ENCODE results near the gene PRDM11. TPM values are rescaled to one million over a fixed set of nuclear protein-coding genes. Genes with fewer than 3 reads are reported as not detected.
A peak's percentile ranks its signal among the peaks of the same experiment; 100 is the strongest.

Gene PRDM11
- total RNA-seq, 1 donor from 2014 or later = 1.9 TPM

GRCh38 chr11:45232341-45233080 is 86.1 kb downstream of the PRDM11 start:
- intact Hi-C loops (cut with micrococcal nuclease) = no loop called here
- Mint-ChIP-seq H3K9me3 (no peaks in the 10 kb centered on the region), H3K4me3 (ENCODE audit: low read depth) (no peak overlapping the region), H3K27me3 (ENCODE audit: low read depth) (no peaks in the 10 kb centered on the region), H3K36me3 (ENCODE audit: low read depth) (no peaks in the 10 kb centered on the region), H3K27ac (no peak overlapping the region), H3K4me1 (ENCODE audit: low read depth) (no peaks in the 10 kb centered on the region)
- no peak for DNase-seq (ENCODE audit: low spot score)

DNA sequence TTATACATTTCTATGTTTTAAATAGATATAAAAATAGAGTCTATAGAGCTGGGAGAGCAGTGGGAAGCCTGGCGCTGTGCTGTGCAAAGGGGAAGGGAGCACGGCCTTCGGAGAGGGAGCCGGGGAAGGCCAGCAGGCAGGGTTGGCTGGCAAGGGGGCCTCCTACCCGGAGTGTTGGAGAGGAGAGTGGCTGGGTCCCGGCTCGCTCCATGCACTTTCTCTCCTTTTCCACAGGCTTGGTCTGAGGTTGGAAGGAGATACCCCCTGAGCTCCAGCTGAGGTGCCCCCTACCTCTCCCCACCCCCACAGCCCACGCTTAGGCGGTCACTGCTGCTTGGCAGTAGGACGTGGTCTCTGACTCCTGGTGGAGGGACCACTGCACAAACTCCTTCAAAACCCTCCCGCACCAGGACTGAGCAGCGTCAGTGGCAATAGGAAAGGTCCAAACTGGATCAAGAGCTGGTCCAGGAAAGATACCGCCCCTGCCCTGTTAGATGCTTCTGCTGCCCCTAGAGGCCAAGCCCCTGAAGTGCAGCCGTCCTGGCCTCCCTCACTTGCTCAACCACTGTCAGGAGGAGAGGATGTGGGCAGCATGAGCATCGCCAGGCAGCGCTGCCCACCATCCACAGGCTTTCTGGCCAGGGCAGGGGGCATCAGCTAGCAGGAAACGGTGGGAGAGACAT is 86.8 kb downstream of the PRDM11 start:
- no peaks in the 10 kb centered on the region for H3K4me1 Mint-ChIP-seq (ENCODE audit: low read depth)
- no peaks in the 10 kb centered on the region for H3K9me3 Mint-ChIP-seq
- H3K4me3 Mint-ChIP-seq (ENCODE audit: low read depth) = no peak overlapping the region
- no peaks in the 10 kb centered on the region for H3K36me3 Mint-ChIP-seq (ENCODE audit: low read depth)
- DNase-seq (ENCODE audit: low spot score) = peak; percentile 45
- no peak overlapping the region for H3K27ac Mint-ChIP-seq
- intact Hi-C loops (cut with micrococcal nuclease) = no loop called here
- no peaks in the 10 kb centered on the region for H3K27me3 Mint-ChIP-seq (ENCODE audit: low read depth)

- Mint-ChIP-seq H3K4me1 (ENCODE audit: low read depth) (no peaks in the 10 kb centered on the region), H3K27ac (no peak overlapping the region), H3K36me3 (ENCODE audit: low read depth) (no peaks in the 10 kb centered on the region), H3K27me3 (ENCODE audit: low read depth) (no peaks in the 10 kb centered on the region), H3K9me3 (no peaks in the 10 kb centered on the region), H3K4me3 (ENCODE audit: low read depth) (no peak overlapping the region)
- no peak for DNase-seq (ENCODE audit: low spot score)
- intact Hi-C loops (cut with micrococcal nuclease) = no loop called here
Measured at GRCh38 chr11:45233804-45234170, 87.3 kb downstream of the PRDM11 start.

DNA sequence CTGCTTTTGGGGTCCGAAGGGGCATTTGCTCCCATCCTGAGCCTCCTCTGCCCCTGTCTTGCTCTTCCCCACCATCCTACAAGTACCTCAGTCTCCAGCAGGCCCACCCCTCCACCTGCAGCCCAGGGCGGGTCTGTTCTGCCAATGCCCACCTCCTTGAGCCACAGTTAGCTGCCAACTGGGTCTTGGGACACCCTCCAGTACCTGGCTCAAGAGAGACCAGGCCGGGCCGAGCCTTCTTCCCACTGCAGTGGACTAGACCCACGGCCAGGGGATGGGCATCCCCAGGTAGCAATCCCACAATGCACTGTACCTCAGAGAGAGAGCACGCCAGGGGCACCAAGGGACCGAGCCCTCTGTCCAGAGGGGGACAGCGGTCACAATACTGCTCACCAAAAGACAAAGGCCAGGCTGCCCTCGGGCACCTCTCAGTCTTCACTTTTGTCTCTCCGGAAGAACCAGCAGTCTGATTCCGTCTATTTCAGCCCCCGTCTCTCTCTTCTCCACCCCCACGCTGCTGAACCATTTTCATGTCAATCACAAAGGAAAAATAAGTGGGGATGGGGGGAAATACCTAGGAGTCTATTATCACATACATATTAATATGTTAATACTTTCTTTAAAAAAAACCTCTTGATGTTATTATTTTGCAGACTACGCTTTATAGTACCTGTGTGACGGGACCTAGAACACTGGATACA is 88.0 kb downstream of the PRDM11 start:
- Mint-ChIP-seq H3K4me3 (ENCODE audit: low read depth) (no peak overlapping the region), H3K36me3 (ENCODE audit: low read depth) (no peaks in the 10 kb centered on the region), H3K9me3 (no peaks in the 10 kb centered on the region), H3K4me1 (ENCODE audit: low read depth) (no peaks in the 10 kb centered on the region), H3K27me3 (ENCODE audit: low read depth) (no peaks in the 10 kb centered on the region), H3K27ac (no peak overlapping the region)
- intact Hi-C loops (cut with micrococcal nuclease) = no loop called here
- no peak for DNase-seq (ENCODE audit: low spot score)

DNA sequence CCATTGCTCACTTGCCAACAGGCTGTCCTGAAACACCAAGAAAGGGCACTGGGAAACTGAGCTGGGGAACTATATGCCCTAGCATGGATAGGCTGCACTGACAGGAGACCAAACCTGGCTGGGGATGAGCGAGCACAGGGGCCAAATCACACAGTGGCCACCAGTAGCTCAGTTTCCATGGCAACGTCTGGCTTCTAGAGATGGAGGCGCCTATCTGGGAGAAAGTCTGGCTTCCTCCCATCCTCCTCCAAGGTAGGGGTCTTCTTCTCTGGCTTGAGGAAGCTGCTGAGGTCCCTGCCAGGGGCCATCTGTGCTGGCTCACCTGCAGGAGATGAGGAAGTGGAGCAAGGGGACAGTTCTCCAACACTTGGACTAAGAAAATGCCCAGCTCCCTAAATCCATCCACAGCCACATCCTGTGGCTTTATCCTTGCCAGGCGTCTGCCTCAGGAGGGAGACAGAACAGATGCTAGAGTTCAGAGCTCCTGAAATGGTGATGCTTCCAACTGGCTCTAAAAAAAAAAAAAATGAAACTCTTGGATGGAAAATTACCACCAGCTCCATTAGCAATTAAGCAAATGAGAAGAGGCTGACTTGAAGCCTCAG is 91.4 kb downstream of the PRDM11 start:
- no peaks in the 10 kb centered on the region for H3K4me1 Mint-ChIP-seq (ENCODE audit: low read depth)
- intact Hi-C loops (cut with micrococcal nuclease) = no loop called here
- H3K36me3 Mint-ChIP-seq (ENCODE audit: low read depth) = no peaks in the 10 kb centered on the region
- H3K27me3 Mint-ChIP-seq (ENCODE audit: low read depth) = no peaks in the 10 kb centered on the region
- H3K4me3 Mint-ChIP-seq (ENCODE audit: low read depth) = no peak overlapping the region
- no peak overlapping the region for H3K27ac Mint-ChIP-seq
- DNase-seq (ENCODE audit: low spot score) = no peak
- H3K9me3 Mint-ChIP-seq = no peaks in the 10 kb centered on the region

- Mint-ChIP-seq H3K27ac (no peak overlapping the region), H3K4me3 (ENCODE audit: low read depth) (no peak overlapping the region), H3K4me1 (ENCODE audit: low read depth) (no peaks in the 10 kb centered on the region), H3K9me3 (no peaks in the 10 kb centered on the region), H3K36me3 (ENCODE audit: low read depth) (no peaks in the 10 kb centered on the region), H3K27me3 (ENCODE audit: low read depth) (no peaks in the 10 kb centered on the region)
- DNase-seq (ENCODE audit: low spot score) = no peak
- intact Hi-C loops (cut with micrococcal nuclease) = no loop called here
Measured at GRCh38 chr11:45238724-45239123, 92.3 kb downstream of the PRDM11 start.

GRCh38 chr11:45239733-45240132 is 93.3 kb downstream of the PRDM11 start:
- intact Hi-C loops (cut with micrococcal nuclease) = no loop called here
- Mint-ChIP-seq H3K36me3 (ENCODE audit: low read depth) (no peaks in the 10 kb centered on the region), H3K9me3 (no peaks in the 10 kb centered on the region), H3K27ac (no peak overlapping the region), H3K4me1 (ENCODE audit: low read depth) (no peaks in the 10 kb centered on the region), H3K27me3 (ENCODE audit: low read depth) (no peaks in the 10 kb centered on the region), H3K4me3 (ENCODE audit: low read depth) (no peak overlapping the region)
- DNase-seq (ENCODE audit: low spot score) = no peak

GRCh38 chr11:45243967-45244366 is 97.5 kb downstream of the PRDM11 start:
- no peak overlapping the region for H3K4me3 Mint-ChIP-seq (ENCODE audit: low read depth)
- no peaks in the 10 kb centered on the region for H3K9me3 Mint-ChIP-seq
- intact Hi-C loops (cut with micrococcal nuclease) = no loop called here
- H3K27me3 Mint-ChIP-seq (ENCODE audit: low read depth) = peaks cover 2% of the 10 kb centered on the region
- DNase-seq (ENCODE audit: low spot score) = no peak
- no peak overlapping the region for H3K27ac Mint-ChIP-seq
- no peaks in the 10 kb centered on the region for H3K36me3 Mint-ChIP-seq (ENCODE audit: low read depth)
- peaks cover 2% of the 10 kb centered on the region for H3K4me1 Mint-ChIP-seq (ENCODE audit: low read depth)

GRCh38 chr11:45245218-45246045 is 99.0 kb downstream of the PRDM11 start:
- Mint-ChIP-seq H3K36me3 (ENCODE audit: low read depth) (no peaks in the 10 kb centered on the region), H3K9me3 (no peaks in the 10 kb centered on the region), H3K4me3 (ENCODE audit: low read depth) (no peak overlapping the region), H3K27ac (no peak overlapping the region), H3K4me1 (ENCODE audit: low read depth) (peaks cover 3% of the 10 kb centered on the region), H3K27me3 (ENCODE audit: low read depth) (peaks cover 2% of the 10 kb centered on the region)
- intact Hi-C loops (cut with micrococcal nuclease) = no loop called here
- no peak for DNase-seq (ENCODE audit: low spot score)

- intact Hi-C loops (cut with micrococcal nuclease) = no loop called here
- H3K36me3 Mint-ChIP-seq (ENCODE audit: low read depth) = no peaks in the 10 kb centered on the region
- H3K4me1 Mint-ChIP-seq (ENCODE audit: low read depth) = peaks cover 3% of the 10 kb centered on the region
- DNase-seq (ENCODE audit: low spot score) = no peak
- H3K4me3 Mint-ChIP-seq (ENCODE audit: low read depth) = no peak overlapping the region
- no peak overlapping the region for H3K27ac Mint-ChIP-seq
- H3K9me3 Mint-ChIP-seq = no peaks in the 10 kb centered on the region
- H3K27me3 Mint-ChIP-seq (ENCODE audit: low read depth) = peaks cover 2% of the 10 kb centered on the region
Measured at GRCh38 chr11:45246241-45246640, 99.8 kb downstream of the PRDM11 start.

- peaks cover 3% of the 10 kb centered on the region for H3K4me1 Mint-ChIP-seq (ENCODE audit: low read depth)
- no peak overlapping the region for H3K27ac Mint-ChIP-seq
- no peaks in the 10 kb centered on the region for H3K9me3 Mint-ChIP-seq
- DNase-seq (ENCODE audit: low spot score) = no peak
- no peaks in the 10 kb centered on the region for H3K36me3 Mint-ChIP-seq (ENCODE audit: low read depth)
- H3K27me3 Mint-ChIP-seq (ENCODE audit: low read depth) = peaks cover 2% of the 10 kb centered on the region
- H3K4me3 Mint-ChIP-seq (ENCODE audit: low read depth) = no peak overlapping the region
- intact Hi-C loops (cut with micrococcal nuclease) = no loop called here
Measured at GRCh38 chr11:45247433-45247832, 101.0 kb downstream of the PRDM11 start.

DNA sequence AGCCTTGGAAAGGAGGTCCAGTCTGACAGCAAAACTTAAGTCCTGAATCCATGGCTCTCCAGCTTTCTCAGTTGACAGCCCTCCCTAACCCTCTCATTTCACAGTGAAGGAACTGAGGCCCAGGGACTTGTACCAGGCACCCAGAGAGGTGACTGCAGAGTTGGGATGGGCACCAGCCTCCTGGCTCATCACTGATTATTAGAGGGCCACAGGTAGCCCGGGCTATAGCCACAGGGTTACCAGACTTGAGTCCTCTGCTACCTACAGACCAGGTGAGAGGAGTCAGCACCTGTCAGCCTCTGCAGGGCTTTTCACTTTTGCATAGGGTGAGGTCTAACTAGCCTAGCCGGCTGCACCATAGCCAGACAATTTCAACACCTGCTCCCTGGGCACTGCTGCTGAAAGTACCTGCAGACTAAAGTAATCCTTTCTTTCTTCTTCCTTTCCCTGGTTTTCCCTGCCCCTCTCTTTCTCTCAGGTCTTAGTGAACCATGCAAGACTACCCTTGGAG is 102.1 kb downstream of the PRDM11 start:
- Mint-ChIP-seq H3K4me3 (ENCODE audit: low read depth) (no peak overlapping the region), H3K27me3 (ENCODE audit: low read depth) (peaks cover 2% of the 10 kb centered on the region), H3K9me3 (no peaks in the 10 kb centered on the region), H3K4me1 (ENCODE audit: low read depth) (peaks cover 3% of the 10 kb centered on the region), H3K27ac (no peak overlapping the region), H3K36me3 (ENCODE audit: low read depth) (no peaks in the 10 kb centered on the region)
- DNase-seq (ENCODE audit: low spot score) = no peak
- intact Hi-C loops (cut with micrococcal nuclease) = no loop called here

Data from activated T-helper 2 cell treated with anti-CD3 and anti-CD28 coated beads, Interferon-gamma antibody, Interleukin-2, Interleukin-4, amounts not matched to agents 10 μg/mL and 5 μg/mL and 100 μg/mL, durations not matched to agents 14 hours and 24 hours and 36 hours (primary cell).